Mammary microvascular endothelial cell (primary cell): ENCODE data around the gene JADE1. TPM values are rescaled to one million over a fixed set of nuclear protein-coding genes. Genes with fewer than 3 reads are reported as not detected.

Experiments
- total RNA-seq: library from RNA; depleted of rRNA; stranded (reverse); fragments of >200 nt; gene quantifications from 2 replicates; pipeline ENCODE4 v1.2.3, GENCODE V29; 2015

The JADE1 gene
- total RNA-seq, result 13.1 and 13.7 TPM in 2 replicates

GRCh38 chr4:128809477-128810330, at the start of gene JADE1:
JADE1 (plus strand) TSS chr4:128809700; CDS start chr4:128831759, 22,059 bp downstream.

